ENCODE data around the gene CA12. TPM values are rescaled to one million over a fixed set of nuclear protein-coding genes. Genes with fewer than 3 reads are reported as not detected.

Gene CA12
- total RNA-seq, 1 experiment from 2014 or later, result 0.97 TPM

DNA sequence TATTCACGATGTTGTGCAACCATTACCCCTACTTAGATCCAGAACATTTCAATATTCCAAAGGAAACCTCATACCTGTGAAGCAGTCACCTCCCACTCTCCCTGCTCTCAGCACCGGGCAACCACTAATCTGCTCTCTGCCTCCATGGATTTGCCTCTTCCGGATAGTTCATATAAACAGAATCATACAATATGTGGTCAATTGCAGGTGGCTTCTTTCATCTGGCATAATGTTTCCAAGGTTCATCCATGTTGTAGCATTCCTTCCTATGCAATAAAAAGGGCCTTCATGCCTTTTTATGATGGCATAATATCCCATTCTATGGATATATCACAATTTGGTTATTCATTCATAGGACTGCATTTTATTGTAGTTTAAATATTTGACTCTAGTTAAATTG lies 23.9 kb downstream of the CA12 start:
- no peaks in the 10 kb centered on the region for H3K4me1 ChIP-seq (ENCODE audit: insufficient read depth, low read length, poor library complexity, severe bottlenecking)
- no peaks in the 10 kb centered on the region for H3K27me3 ChIP-seq (replicated peaks; ENCODE audit: insufficient read depth, low read depth, low read length, poor library complexity)
- no peaks in the 10 kb centered on the region for H3K9me3 ChIP-seq (ENCODE audit: low read depth, low read length, poor library complexity, severe bottlenecking)
- no TSS peak for BruUV-seq (replicated peaks)
- intact Hi-C loops (cut with micrococcal nuclease; ENCODE audit: unreplicated experiment), result no loop called here
- ChIA-PET POLR2A (ENCODE audit: low non-redundant PET) (no interaction called here), CTCF (no interaction called here)
- H3K27ac ChIP-seq (ENCODE audit: low read depth, low read length, poor library complexity, severe bottlenecking), result no peak overlapping the region
- no peak overlapping the region for H3K4me3 ChIP-seq (ENCODE audit: low read depth, low read length, poor library complexity, severe bottlenecking)
- DNase-seq (ENCODE audit: low spot score), result no peak
- no peaks in the 10 kb centered on the region for H3K36me3 ChIP-seq (ENCODE audit: insufficient read depth, low read length, poor library complexity, severe bottlenecking)
- no peak for TF ChIP-seq EZH2 (IDR thresholded peaks at IDR 0.05; ENCODE audit: borderline replicate concordance, low read depth, low read length, poor library complexity, severe bottlenecking)
- TF ChIP-seq, protein P1, sequence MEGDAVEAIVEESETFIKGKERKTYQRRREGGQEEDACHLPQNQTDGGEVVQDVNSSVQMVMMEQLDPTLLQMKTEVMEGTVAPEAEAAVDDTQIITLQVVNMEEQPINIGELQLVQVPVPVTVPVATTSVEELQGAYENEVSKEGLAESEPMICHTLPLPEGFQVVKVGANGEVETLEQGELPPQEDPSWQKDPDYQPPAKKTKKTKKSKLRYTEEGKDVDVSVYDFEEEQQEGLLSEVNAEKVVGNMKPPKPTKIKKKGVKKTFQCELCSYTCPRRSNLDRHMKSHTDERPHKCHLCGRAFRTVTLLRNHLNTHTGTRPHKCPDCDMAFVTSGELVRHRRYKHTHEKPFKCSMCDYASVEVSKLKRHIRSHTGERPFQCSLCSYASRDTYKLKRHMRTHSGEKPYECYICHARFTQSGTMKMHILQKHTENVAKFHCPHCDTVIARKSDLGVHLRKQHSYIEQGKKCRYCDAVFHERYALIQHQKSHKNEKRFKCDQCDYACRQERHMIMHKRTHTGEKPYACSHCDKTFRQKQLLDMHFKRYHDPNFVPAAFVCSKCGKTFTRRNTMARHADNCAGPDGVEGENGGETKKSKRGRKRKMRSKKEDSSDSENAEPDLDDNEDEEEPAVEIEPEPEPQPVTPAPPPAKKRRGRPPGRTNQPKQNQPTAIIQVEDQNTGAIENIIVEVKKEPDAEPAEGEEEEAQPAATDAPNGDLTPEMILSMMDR (conservative IDR thresholded peaks at IDR 0.05; ENCODE audit: low read depth, low read length), result no peak

DNA sequence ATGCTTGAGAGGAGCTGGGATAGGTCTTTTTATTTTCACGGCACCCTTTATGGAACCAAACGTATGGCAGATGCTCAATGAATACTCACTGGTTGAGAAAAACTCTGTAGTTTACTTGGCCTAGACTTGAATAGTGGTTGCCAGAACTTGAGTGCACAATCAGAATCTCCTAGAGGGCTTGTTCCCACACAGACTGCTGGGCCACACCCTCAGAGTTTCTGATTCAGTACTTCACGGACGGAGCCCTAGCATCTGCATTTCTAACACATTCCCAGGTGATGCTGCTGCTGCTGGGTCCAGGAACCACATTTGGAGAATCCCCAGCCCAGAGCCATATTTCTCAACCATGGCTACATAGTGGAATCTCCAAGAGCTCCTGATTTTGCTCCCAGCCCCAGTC lies 24.6 kb downstream of the CA12 start:
- Histone ChIP-seq H3K36me3 (ENCODE audit: insufficient read depth, low read length, poor library complexity, severe bottlenecking) (no peaks in the 10 kb centered on the region), H3K4me1 (ENCODE audit: insufficient read depth, low read length, poor library complexity, severe bottlenecking) (no peaks in the 10 kb centered on the region), H3K27me3 (replicated peaks; ENCODE audit: insufficient read depth, low read depth, low read length, poor library complexity) (no peaks in the 10 kb centered on the region), H3K4me3 (ENCODE audit: low read depth, low read length, poor library complexity, severe bottlenecking) (no peak overlapping the region), H3K9me3 (ENCODE audit: low read depth, low read length, poor library complexity, severe bottlenecking) (no peaks in the 10 kb centered on the region), H3K27ac (ENCODE audit: low read depth, low read length, poor library complexity, severe bottlenecking) (no peak overlapping the region)
- intact Hi-C loops (cut with micrococcal nuclease; ENCODE audit: unreplicated experiment), result no loop called here
- DNase-seq (ENCODE audit: low spot score), result no peak
- TF ChIP-seq, protein P1 (conservative IDR thresholded peaks at IDR 0.05; ENCODE audit: low read depth, low read length), result no peak
- no peak for TF ChIP-seq EZH2 (IDR thresholded peaks at IDR 0.05; ENCODE audit: borderline replicate concordance, low read depth, low read length, poor library complexity, severe bottlenecking)
- POLR2A ChIA-PET (ENCODE audit: low non-redundant PET), result no interaction called here
- CTCF ChIA-PET, result no interaction called here
- no TSS peak for BruUV-seq (replicated peaks)

DNA sequence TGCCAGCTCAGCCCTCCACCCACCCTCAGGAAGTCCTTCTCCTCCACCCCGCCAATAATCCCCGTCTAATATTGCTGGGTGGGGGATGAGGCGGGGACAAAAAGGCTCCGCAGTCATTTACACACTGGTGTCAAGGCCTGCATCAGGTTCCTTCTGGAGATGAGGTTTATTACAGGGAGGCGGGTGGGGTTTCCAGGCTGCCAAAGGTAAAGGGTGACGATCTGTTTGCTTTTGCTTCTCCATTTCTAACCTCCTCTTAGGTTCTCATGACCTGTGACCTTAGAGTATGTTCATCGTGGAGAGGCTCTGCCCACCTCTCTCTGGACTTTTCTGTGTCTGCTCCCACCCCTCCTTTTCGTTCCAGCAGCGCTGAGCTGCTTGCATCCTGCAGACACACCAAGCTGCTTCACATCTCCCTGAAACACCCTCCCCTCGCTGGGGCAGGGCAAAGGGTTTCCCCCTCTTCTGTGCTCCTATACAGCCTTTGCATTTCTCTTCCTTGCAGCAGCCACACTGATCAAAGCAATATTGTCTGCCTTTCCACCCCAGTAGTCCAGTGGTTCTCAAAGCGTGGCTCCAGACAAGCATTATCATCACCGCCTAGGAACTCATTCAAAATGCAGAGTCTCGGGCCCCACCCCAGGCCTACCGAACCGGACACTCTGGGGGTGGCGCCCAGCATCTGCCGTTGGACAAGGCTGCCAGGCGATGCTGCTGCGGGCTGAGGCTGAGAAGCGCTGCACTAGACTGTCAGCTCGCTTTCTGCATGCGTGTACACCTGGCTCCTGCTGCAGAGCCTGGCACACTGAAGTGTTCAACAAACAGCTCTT lies 26.6 kb downstream of the CA12 start:
- Histone ChIP-seq H3K27ac (ENCODE audit: low read depth, low read length, poor library complexity, severe bottlenecking) (no peak overlapping the region), H3K27me3 (replicated peaks; ENCODE audit: insufficient read depth, low read depth, low read length, poor library complexity) (no peaks in the 10 kb centered on the region), H3K4me3 (ENCODE audit: low read depth, low read length, poor library complexity, severe bottlenecking) (no peak overlapping the region), H3K36me3 (ENCODE audit: insufficient read depth, low read length, poor library complexity, severe bottlenecking) (no peaks in the 10 kb centered on the region), H3K4me1 (ENCODE audit: insufficient read depth, low read length, poor library complexity, severe bottlenecking) (no peaks in the 10 kb centered on the region), H3K9me3 (ENCODE audit: low read depth, low read length, poor library complexity, severe bottlenecking) (no peaks in the 10 kb centered on the region)
- DNase-seq (ENCODE audit: low spot score), result no peak
- ChIA-PET POLR2A (ENCODE audit: low non-redundant PET) (no interaction called here), CTCF (no interaction called here)
- no TSS peak for BruUV-seq (replicated peaks)
- TF ChIP-seq EZH2 (IDR thresholded peaks at IDR 0.05; ENCODE audit: borderline replicate concordance, low read depth, low read length, poor library complexity, severe bottlenecking), result no peak
- TF ChIP-seq, protein P1 (conservative IDR thresholded peaks at IDR 0.05; ENCODE audit: low read depth, low read length), result no peak
- intact Hi-C loops (cut with micrococcal nuclease; ENCODE audit: unreplicated experiment), result no loop called here

Data from A673 (cell line).